Activated B cell treated with CpG ODN at 0.5 μM for 24 hours (primary cell): ENCODE results near the gene SGK1. TPM values are rescaled to one million over a fixed set of nuclear protein-coding genes. Genes with fewer than 3 reads are reported as not detected.

Experiments used
- ATAC-seq: fragments of 200-7000 bp; cut with Tn5 transposase; one replicate; pipeline ENCODE4 v1.10.0; 2021; ENCODE audit warnings: low read depth, mild to moderate bottlenecking, moderate library complexity
- CTCF ChIA-PET: fragments of 350-600 bp; sonication (Branson Sonifier 250); formaldehyde crosslinking; loops from one replicate; lab custom pipeline; 2021; ENCODE audit warnings: antibody characterized with exemption; lab: Charles Lee
- POLR2A ChIA-PET: fragments of 350-600 bp; sonication (Branson Sonifier 250); formaldehyde crosslinking; loops from one replicate; lab custom pipeline; 2021; ENCODE audit warnings: antibody characterized with exemption; lab: Charles Lee
- DNase-seq: peaks from one replicate; pipeline ENCODE4 v3.0.0; 2022
- H3K27ac Mint-ChIP-seq: one replicate; pipeline ENCODE4 v1.8.0; 2020; ENCODE audit warnings: mixed read lengths
- H3K27me3 Mint-ChIP-seq: one replicate; pipeline ENCODE4 v1.8.0; 2021; ENCODE audit warnings: mixed read lengths
- H3K36me3 Mint-ChIP-seq: one replicate; pipeline ENCODE4 v1.8.0; 2021; ENCODE audit warnings: low read depth, mixed read lengths
- H3K4me1 Mint-ChIP-seq: one replicate; pipeline ENCODE4 v1.8.0; 2021; ENCODE audit warnings: mixed read lengths
- H3K4me3 Mint-ChIP-seq: one replicate; pipeline ENCODE4 v1.8.0; 2020; ENCODE audit warnings: mild to moderate bottlenecking, mixed read lengths
- H3K9me3 Mint-ChIP-seq: one replicate; pipeline ENCODE4 v1.8.0; 2020; ENCODE audit warnings: mixed read lengths
- intact Hi-C: fragments of 100-400 bp; cut with micrococcal nuclease; formaldehyde crosslinking; loops from one replicate; pipeline ENCODE4 v1.15.1; 2024
- total RNA-seq: library from RNA; stranded (reverse); gene quantifications from 2 replicates; pipeline ENCODE4 v1.2.3, GENCODE V29; 2022
- TF ChIP-seq, protein P1 (sequence below): fragments of 200-600 bp; IDR thresholded peaks from one replicate; pipeline ENCODE4 v1.8.0; 2022; ENCODE audit warnings: antibody characterized with exemption, mild to moderate bottlenecking

The SGK1 gene
- total RNA-seq, 1 donor from 2014 or later = 36.2 TPM

DNA sequence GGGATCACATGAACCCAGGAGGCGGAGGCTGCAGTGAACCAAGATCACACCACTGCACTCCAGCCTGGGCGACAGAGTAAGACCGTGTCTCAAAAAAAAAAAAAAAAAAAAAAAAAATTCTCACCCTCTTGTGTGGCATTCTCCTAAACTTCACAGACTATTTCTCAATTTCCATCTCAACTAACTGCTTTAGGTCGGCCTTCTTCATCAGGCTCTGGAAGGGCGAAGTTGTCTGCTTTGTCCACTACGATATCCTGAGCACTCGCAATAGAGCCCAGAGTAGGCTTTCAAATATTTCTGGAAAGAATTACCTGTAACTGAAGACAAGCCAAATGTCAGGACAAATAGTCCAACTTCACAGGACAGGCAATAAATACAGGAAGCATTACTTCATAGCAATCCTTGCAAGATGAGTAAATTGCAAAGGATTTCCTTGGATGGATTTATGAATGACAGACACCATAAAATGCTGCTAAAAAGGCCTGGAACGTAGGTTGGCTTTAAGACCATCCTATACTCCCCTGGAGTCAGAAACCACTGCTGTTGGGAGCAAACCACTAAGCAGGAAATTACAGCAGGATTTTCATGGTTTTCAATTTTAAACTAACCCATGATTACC, 149.2 kb downstream of the SGK1 start:
- TF ChIP-seq, protein P1, sequence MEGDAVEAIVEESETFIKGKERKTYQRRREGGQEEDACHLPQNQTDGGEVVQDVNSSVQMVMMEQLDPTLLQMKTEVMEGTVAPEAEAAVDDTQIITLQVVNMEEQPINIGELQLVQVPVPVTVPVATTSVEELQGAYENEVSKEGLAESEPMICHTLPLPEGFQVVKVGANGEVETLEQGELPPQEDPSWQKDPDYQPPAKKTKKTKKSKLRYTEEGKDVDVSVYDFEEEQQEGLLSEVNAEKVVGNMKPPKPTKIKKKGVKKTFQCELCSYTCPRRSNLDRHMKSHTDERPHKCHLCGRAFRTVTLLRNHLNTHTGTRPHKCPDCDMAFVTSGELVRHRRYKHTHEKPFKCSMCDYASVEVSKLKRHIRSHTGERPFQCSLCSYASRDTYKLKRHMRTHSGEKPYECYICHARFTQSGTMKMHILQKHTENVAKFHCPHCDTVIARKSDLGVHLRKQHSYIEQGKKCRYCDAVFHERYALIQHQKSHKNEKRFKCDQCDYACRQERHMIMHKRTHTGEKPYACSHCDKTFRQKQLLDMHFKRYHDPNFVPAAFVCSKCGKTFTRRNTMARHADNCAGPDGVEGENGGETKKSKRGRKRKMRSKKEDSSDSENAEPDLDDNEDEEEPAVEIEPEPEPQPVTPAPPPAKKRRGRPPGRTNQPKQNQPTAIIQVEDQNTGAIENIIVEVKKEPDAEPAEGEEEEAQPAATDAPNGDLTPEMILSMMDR = no peak

DNA sequence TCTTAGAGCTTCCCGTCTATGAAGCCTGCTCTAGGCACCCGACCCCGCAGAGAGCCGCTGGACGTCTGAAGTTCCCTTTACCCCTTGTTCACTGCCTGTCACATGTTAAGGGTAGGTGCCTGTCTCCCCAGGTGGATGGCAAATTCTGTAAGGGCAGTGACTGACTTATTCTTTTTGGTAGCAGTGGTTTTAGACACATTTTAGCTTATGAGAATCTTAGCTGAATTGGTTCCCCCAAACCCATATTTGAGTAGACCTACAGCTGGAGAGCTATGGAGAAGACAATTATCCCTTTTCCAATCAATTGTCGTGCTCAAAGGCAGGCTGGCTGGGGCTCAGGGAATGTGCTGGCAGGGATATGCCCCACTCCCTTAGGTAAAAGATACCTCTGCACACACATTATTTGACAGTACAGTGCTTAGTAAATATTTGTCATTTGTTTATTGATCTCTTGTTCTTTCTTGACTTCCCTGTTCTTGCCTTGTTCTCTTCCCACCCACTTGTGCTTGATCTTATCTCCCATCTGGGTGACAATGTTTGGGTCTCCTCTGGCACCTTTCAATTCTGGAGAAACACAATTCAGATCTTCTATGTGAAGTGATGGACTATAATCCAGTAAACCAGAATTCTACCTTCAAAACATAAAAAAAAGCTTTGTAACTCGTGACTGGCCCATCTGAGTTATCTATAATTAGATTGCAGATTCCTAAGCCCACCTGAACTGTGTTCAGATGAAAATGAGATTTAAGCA, 151.2 kb downstream of the SGK1 start:
- Mint-ChIP-seq H3K36me3 (peaks cover 37% of the 10 kb centered on the region), H3K9me3 (no peaks in the 10 kb centered on the region), H3K27me3 (no peaks in the 10 kb centered on the region), H3K4me3 (no peak overlapping the region), H3K27ac (no peak overlapping the region), H3K4me1 (peaks cover 2% of the 10 kb centered on the region)
- ChIA-PET POLR2A (no interaction called here), CTCF (interaction anchor here (1.1 to 2.6 kb wide), 3 partner anchors 7 to 716 kb away, joined by 3 to 7 read pairs (median 3); no protein-coding TSS in a partner anchor)
- intact Hi-C loops = no loop called here
- ATAC-seq = no peak
- TF ChIP-seq, protein P1 = no peak
- DNase-seq = no peak

More for the DNA sequence above, 149.2 kb downstream of the SGK1 start:
- DNase-seq (no peak), ATAC-seq (no peak)
- Mint-ChIP-seq H3K27ac (no peak overlapping the region), H3K27me3 (no peaks in the 10 kb centered on the region), H3K4me1 (peaks cover 14% of the 10 kb centered on the region), H3K9me3 (no peaks in the 10 kb centered on the region), H3K4me3 (no peak overlapping the region), H3K36me3 (peaks cover 56% of the 10 kb centered on the region)
- ChIA-PET CTCF (interaction anchor here (1.3 kb wide), 2 partner anchors 654 to 772 kb away, joined by 3 to 4 read pairs; no protein-coding TSS in a partner anchor), POLR2A (no interaction called here)
- intact Hi-C loops = no loop called here

DNA sequence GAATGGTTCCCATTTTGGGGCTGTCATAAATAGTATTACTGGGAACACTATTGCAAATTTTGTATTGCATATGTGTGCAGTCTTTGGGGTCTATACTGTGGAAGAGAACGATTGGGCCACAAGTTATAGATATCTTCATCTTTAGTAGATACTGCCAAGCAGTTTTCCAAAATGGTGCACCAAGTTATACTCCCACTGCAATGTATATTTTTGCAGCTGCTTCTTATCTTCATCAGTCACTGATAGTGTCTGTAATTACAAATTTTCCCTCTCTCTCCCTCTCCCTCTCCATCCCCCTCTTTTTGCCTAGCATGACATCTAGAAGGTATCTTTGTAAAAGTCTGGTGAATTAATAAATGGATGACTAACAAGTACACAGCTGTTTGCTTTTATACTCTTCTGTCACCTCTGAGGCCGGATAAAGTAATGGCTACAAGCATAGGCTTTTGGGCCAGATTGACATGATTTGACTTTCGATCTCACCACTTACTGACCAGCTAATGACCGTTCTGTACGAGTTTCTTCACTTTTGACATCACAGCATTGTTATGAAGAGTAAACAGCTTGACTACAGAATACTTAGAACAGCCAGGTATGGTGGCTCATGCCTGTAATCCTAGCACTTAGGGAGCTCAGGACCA, 152.2 kb downstream of the SGK1 start:
- H3K36me3 Mint-ChIP-seq = peaks cover 27% of the 10 kb centered on the region
- H3K27ac Mint-ChIP-seq = no peak overlapping the region
- no peaks in the 10 kb centered on the region for H3K9me3 Mint-ChIP-seq
- no peak for DNase-seq
- no peak for ATAC-seq
- no peaks in the 10 kb centered on the region for H3K4me1 Mint-ChIP-seq
- POLR2A ChIA-PET = interaction anchor here (0.7 kb wide), 1 partner anchor 476 kb away, joined by 3 read pairs; no protein-coding TSS in a partner anchor
- TF ChIP-seq, protein P1 = no peak
- H3K27me3 Mint-ChIP-seq = no peaks in the 10 kb centered on the region
- H3K4me3 Mint-ChIP-seq = no peak overlapping the region
- CTCF ChIA-PET = interaction anchor here (1.2 to 2.6 kb wide), 4 partner anchors 8 to 775 kb away, joined by 3 to 7 read pairs (median 4); no protein-coding TSS in a partner anchor
- intact Hi-C loops = no loop called here

DNA sequence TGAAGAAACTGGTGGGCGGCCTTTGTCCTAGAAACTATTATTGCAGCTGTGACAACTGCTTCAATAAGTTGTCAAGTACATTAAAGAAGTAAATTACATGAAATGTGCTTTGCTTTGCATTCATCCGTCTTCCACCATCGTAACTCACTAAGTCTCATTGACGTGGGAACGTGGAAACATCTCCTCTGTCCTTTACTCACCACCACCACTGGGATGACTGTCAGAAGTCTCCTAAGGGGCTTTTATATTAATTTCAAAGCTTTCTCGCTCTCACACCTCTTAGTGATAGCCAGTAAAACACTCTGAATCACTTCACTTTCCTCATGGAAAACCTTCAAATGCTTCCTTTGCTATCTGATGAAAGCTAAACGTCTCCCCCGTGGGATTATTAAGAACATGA, 153.6 kb downstream of the SGK1 start:
- ATAC-seq (no peak), DNase-seq (no peak)
- ChIA-PET CTCF (interaction anchor here (1.3 to 2.6 kb wide), 2 partner anchors 476 to 718 kb away, joined by 4 to 7 read pairs; no protein-coding TSS in a partner anchor), POLR2A (no interaction called here)
- intact Hi-C loops = no loop called here
- peaks cover 13% of the 10 kb centered on the region for H3K36me3 Mint-ChIP-seq
- H3K27ac Mint-ChIP-seq = no peak overlapping the region
- no peaks in the 10 kb centered on the region for H3K9me3 Mint-ChIP-seq
- no peak overlapping the region for H3K4me3 Mint-ChIP-seq
- H3K27me3 Mint-ChIP-seq = no peaks in the 10 kb centered on the region
- H3K4me1 Mint-ChIP-seq = no peaks in the 10 kb centered on the region
- TF ChIP-seq, protein P1 = no peak
